Measurements from ENCODE around the gene ZNF829.
A peak's percentile ranks its signal among the peaks of the same experiment; 100 is the strongest.

The ZNF829 gene

GRCh38 chr19:36915992-36916830 is at the start of gene ZNF829, which contains the start of gene ZNF568:
Gene ZNF829 (minus strand): TSS chr19:36916291. CDS start chr19:36915167, 1,124 bp downstream.
Gene ZNF568 (plus strand): TSS chr19:36916332. CDS start chr19:36922771, 6,439 bp downstream.
- DNase-seq (ENCODE audit: low spot score), result peak; percentile 86

GRCh38 chr19:36963280-36963679 is 47.2 kb upstream of the ZNF829 start:
- no peak for DNase-seq (ENCODE audit: low spot score)

GRCh38 chr19:36962346-36962745 is 46.3 kb upstream of the ZNF829 start:
- no peak for DNase-seq (ENCODE audit: low spot score)

- no peak for DNase-seq (ENCODE audit: low spot score)
Observed at GRCh38 chr19:36950335-36951119, 34.4 kb upstream of the ZNF829 start.

GRCh38 chr19:36939153-36939552 is 23.1 kb upstream of the ZNF829 start:
- no peak for DNase-seq (ENCODE audit: low spot score)

GRCh38 chr19:36931684-36932083 is 15.6 kb upstream of the ZNF829 start:
- DNase-seq (ENCODE audit: low spot score), result no peak

GRCh38 chr19:36918090-36918489 is 2.0 kb upstream of the ZNF829 start:
- DNase-seq (ENCODE audit: low spot score), result no peak

- peak; percentile 4 for DNase-seq (ENCODE audit: low spot score)
Observed at GRCh38 chr19:36916991-36917390, 900 bp upstream of the ZNF829 start.

- DNase-seq (ENCODE audit: low spot score), result no peak
Observed at GRCh38 chr19:36898422-36898821, 17.7 kb downstream of the ZNF829 start.

- DNase-seq (ENCODE audit: low spot score), result no peak
Observed at GRCh38 chr19:36894849-36895383, 21.2 kb downstream of the ZNF829 start.

GRCh38 chr19:36891768-36892357 is 24.2 kb downstream of the ZNF829 start:
- DNase-seq (ENCODE audit: low spot score), result no peak

- no peak for DNase-seq (ENCODE audit: low spot score)
Observed at GRCh38 chr19:36876993-36877938, 38.8 kb downstream of the ZNF829 start.

GRCh38 chr19:36851898-36852297 is 64.2 kb downstream of the ZNF829 start:
- DNase-seq (ENCODE audit: low spot score), result no peak

- DNase-seq (ENCODE audit: low spot score), result peak; percentile 94
Observed at GRCh38 chr19:36850559-36851442, 65.3 kb downstream of the ZNF829 start, which contains the start of gene ZNF345. Gene ZNF345 (plus strand): TSS chr19:36850876. CDS start chr19:36876831, 25,955 bp downstream.

GRCh38 chr19:36849701-36850558 is 66.2 kb downstream of the ZNF829 start:
- DNase-seq (ENCODE audit: low spot score), result peak; percentile 96

GRCh38 chr19:36847968-36848367 is 68.1 kb downstream of the ZNF829 start:
- DNase-seq (ENCODE audit: low spot score), result no peak

- DNase-seq (ENCODE audit: low spot score), result no peak
Observed at GRCh38 chr19:36838784-36839324, 77.2 kb downstream of the ZNF829 start.
